HG02678 (cell line): ENCODE results near the gene TWIST2.

Experiments used
- ATAC-seq: cut with Tn5 transposase; IDR thresholded peaks from one replicate; pipeline ENCODE4 v1.9.1; 2021; ENCODE audit warnings: mild to moderate bottlenecking, moderate library complexity; ENCODE audit not compliant: unreplicated experiment

Gene TWIST2

GRCh38 chr2:238847841-238848690 is at the start of gene TWIST2:
TWIST2 (plus strand) TSS chr2:238848085; CDS start chr2:238848216, 131 bp downstream.
- ATAC-seq = no peak

GRCh38 chr2:238801791-238802190 is 46.1 kb upstream of the TWIST2 start:
- no peak for ATAC-seq

- ATAC-seq = no peak
Measured at GRCh38 chr2:238802957-238803356, 44.9 kb upstream of the TWIST2 start.

GRCh38 chr2:238803996-238804870 is 43.7 kb upstream of the TWIST2 start:
- no peak for ATAC-seq

DNA sequence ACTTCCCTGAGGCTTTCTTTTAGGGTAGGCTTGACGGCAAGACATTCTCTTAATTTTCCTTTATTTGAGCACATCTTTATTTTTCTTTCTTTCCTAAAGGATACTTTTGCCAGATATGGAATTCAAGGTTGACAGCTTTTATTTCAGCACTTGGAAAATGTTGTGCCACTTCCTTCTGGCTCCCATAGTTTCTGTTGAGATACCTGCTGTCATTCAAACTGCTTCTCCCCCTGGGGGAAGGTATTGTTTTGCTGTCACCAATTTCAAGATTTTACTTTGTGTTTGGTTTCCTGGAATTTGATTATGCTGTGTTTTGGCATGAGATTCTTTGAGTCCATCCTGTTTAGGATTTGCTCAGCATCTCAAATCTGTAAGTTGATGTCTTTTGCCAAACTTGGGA is 39.1 kb upstream of the TWIST2 start:
- ATAC-seq = no peak

GRCh38 chr2:238810321-238810720 is 37.6 kb upstream of the TWIST2 start:
- no peak for ATAC-seq

DNA sequence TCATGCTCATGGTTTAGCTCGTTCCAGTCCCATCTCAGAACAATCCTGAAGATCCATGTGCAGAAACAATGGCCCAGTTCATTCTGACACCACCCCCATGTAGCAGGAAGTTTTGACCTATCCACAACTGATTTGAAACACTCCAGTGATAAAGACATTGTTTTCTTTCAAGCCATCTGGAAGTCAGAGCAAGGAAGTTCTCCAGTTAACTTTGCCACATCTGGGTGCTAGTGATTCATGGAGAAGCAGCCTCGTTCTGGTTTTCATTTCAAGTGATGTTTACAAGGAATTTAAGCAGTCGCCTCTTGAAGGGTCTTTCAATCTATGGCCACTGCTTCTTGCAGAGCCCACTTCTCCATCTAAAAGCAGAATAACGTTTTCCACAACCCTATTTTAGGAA is 36.6 kb upstream of the TWIST2 start:
- ATAC-seq = no peak

GRCh38 chr2:238811759-238812158 is 36.1 kb upstream of the TWIST2 start:
- no peak for ATAC-seq

DNA sequence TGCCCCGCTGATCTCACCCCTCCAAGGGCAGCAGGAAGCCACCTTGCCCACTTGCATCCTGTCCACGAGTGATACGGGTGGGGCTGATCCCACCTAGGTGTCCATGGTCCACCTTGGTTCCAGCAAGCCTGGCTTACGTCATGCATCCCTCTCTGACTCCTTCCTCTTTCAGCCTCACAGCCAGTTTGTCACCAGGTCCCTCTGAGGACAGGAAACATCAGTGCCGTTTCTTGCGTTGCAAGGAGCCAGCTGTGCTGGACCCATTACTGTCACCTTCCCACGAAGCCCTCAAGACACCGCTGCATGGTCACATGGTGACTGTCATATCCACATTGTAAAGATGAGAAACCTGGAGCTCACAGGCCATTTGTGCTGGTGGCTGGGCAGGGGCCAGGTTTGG is 34.8 kb upstream of the TWIST2 start:
- ATAC-seq = no peak

- ATAC-seq = no peak
Measured at GRCh38 chr2:238814815-238815214, 33.1 kb upstream of the TWIST2 start.

- no peak for ATAC-seq
Measured at GRCh38 chr2:238816291-238816690, 31.6 kb upstream of the TWIST2 start.

- no peak for ATAC-seq
Measured at GRCh38 chr2:238817382-238817781, 30.5 kb upstream of the TWIST2 start.

DNA sequence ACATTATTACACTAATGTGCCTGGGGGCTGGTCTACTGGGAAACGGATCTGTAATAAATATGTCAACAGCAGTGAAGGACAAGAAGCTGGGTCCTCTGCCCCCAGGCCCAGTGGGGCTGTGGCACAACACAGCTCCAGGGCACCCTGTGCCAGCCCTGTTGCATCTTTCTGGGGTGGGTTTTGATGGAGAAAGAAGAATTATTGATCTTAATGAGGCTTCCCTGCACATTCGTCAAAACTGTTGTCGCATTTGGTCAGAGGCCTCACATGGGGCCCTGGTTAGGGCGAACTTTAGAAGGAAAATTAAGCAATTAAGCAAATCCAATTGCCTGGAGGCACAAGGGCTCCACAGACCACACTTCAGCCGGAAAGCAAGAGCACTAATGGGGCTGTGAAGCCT is 30.0 kb upstream of the TWIST2 start:
- no peak for ATAC-seq

GRCh38 chr2:238818561-238818960 is 29.3 kb upstream of the TWIST2 start:
- no peak for ATAC-seq

- no peak for ATAC-seq
Measured at GRCh38 chr2:238820197-238820596, 27.7 kb upstream of the TWIST2 start.

DNA sequence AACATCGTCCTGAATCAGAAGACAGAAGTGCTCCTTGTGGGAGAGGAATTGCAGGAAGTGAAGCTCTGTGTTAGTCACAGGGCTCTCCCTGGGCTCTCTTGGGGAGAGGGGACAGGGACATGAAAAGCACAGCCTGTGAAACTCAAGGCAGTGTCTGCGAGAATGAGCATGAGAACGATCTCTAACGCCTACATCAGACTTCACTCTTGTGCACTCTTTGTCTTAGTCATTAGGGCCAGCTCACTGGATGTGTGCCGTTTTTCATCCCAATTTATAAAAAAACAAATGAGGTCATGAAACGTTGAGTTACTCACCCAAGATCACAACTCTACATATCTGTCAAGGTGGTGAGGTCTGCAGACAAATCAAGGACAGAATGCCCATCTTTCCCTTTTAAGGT is 27.0 kb upstream of the TWIST2 start:
- ATAC-seq = no peak

- ATAC-seq = no peak
Measured at GRCh38 chr2:238821391-238821790, 26.5 kb upstream of the TWIST2 start.

- no peak for ATAC-seq
Measured at GRCh38 chr2:238821944-238822670, 25.8 kb upstream of the TWIST2 start.

- ATAC-seq = no peak
Measured at GRCh38 chr2:238822955-238823354, 24.9 kb upstream of the TWIST2 start.

- no peak for ATAC-seq
Measured at GRCh38 chr2:238831177-238831576, 16.7 kb upstream of the TWIST2 start.

- ATAC-seq = no peak
Measured at GRCh38 chr2:238834982-238835381, 12.9 kb upstream of the TWIST2 start.
